Bone marrow (tissue), 2 donors: ENCODE results near the gene CES4A.
"Not testable (repeated sequence)": the region's sequence is repeated elsewhere in the genome, so short reads cannot be mapped to it uniquely, and the experiment has no call there.

Experiments
- DNase-seq, 2 donors: peaks; one replicate each; lab custom pipeline; 2025; lab: John Stamatoyannopoulos, UW

The CES4A gene

DNA sequence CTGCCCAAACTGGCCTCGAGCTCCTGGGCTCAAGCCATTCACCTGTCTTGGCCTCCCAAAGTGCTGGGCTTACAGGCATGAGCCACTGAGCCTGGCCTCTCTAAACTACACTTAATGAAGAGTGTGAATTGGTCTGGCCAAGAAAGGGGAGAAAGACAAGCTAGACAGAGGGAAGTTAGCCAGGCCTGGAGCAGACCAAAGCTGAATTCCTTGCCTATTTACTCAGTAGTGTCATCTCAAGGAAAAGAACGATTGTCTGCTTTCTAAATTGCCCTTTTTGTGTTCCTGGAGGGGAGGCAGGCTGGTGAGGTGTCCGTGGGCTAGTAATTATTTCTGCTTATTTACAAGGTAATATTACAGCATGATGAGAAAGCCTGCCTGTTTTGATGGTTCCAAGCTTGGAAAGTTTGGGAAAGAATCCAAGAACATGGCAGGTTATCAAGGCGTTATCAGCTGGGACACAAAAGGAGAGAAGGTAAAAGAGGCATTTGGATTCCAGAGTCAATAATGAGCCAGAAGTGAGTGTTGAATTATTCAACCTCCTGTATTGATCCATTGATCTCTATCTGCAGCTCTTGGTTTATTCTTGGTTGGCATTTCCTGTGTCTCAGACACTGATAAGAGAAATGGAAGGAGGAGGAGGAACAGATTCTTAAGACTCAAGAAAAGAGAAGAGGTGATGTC is 34.3 kb downstream of the CES4A start:
- no peak for DNase-seq

GRCh38 chr16:67023689-67024088 is 35.3 kb downstream of the CES4A start:
- DNase-seq, result no peak

- no peak for DNase-seq
Observed at GRCh38 chr16:67024384-67025209, 36.2 kb downstream of the CES4A start.

- DNase-seq, result no peak
Observed at GRCh38 chr16:67025210-67025550, 36.8 kb downstream of the CES4A start.

DNA sequence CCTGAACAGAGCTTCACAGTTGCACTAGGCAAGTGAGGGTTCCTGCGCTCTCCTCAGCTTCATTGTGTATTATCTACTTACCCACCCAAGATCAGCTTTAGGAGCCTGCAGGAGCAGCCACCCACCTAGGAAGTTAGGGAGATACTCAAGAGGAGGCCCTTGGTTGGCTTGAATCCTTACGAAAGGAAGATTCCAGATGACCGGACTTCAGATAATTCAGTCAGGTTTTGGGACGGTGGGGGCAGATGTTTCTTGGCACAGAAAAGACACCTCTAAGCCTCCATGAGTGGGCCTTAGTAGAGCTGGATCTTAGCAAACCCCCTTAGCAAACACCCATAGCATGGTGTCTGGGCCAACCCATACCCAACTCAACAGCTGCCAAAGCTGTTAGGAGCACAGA is 38.2 kb downstream of the CES4A start:
- no peak for DNase-seq

DNA sequence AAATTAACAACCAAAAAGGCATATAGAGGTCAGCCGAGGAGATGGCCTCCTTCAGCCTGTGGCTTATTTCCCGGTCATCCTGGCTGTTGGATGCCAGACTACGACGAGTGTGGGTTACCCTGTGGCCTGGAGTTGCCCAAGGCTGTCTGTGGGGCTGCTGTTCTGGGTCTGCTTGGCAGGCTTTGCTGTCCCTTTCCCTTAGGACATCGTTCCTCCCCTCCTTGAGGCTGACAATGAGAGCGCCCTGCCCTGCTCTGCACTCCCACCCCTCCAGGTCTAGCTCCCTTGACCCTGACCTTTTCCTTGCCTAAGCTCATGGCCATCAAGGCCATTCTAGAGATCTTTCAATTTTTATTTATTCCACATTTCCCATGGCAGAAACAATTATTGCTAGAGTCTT is 38.7 kb downstream of the CES4A start:
- DNase-seq, result no peak

GRCh38 chr16:67028167-67028695 is 39.8 kb downstream of the CES4A start:
- no peak for DNase-seq

GRCh38 chr16:67028696-67029253 is 40.4 kb downstream of the CES4A start, which contains the start of gene CBFB:
CBFB (plus strand) TSS chr16:67029149; CDS start chr16:67029408, 259 bp downstream.
- DNase-seq, result peak; percentile 82 to 86

DNA sequence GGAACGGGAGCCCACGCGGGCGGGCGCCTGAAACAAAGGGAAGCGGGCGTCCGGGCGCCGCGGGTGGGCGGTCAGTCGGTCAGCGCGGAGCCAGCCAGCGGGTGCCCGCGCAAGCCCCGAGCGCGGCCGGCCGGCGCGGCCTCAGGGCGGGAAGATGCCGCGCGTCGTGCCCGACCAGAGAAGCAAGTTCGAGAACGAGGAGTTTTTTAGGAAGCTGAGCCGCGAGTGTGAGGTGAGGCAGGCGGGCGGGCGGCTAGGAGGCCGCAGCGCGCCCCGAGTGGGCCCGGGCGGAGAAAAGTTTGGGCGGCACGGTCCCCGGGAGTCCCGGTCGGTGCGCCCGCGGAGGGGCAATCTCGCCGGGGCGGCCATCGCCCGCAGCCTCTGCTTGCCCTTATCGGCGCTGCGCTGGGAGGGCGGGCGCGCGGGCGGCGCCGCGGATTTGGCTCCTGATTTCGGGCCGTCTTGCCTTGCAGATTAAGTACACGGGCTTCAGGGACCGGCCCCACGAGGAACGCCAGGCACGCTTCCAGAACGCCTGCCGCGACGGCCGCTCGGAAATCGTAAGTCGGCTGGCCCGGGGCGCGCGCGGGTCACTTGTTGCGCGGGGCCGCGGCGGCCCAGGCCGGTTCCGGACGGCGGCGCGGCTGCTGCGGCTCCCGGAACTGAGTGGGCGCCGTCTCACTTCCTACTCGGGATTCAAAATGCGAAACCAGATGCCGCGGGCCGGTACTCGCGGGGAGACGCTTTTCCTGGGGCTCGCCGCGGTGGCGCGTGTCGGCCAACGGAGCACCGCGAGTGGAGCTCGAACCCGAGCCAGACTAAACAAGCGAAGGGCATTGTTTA is 41.1 kb downstream of the CES4A start:
- peak; percentile 5 to 71 for DNase-seq

DNA sequence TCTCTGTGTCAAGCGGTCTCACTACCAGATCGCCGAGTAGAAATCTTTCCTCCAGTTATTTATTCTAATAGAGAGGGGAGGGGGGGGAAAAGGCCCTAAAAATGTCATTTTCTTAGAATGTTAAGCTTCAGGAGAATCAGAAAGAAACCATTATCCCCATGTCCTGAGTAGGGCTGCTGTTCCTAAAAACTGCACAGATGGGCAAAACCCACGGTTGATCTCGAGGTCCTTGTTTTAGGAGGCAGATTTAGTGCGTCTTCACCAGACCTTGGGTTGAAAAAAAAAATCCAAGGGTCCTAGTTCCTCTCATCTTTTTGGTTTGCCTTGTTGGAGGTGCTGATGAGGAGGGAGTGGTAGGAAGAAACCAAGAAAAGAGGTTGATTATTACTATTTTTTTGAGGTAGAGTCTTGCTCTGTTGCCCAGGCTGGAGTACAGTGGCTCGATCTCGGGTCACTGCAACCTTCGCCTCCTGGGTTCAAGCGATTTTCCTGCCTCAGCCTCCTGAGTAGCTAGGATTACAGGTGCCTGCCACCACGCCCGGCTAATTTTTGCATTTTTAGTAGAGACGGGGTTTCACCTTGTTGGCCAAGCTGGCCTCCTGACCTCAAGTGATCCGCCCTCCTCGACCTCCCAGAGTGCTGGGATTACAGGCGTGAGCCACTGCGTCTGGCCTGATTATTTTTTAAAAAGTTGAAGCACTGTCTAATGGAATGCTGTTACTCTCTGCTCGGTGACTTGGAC is 42.0 kb downstream of the CES4A start:
- no peak for DNase-seq

DNA sequence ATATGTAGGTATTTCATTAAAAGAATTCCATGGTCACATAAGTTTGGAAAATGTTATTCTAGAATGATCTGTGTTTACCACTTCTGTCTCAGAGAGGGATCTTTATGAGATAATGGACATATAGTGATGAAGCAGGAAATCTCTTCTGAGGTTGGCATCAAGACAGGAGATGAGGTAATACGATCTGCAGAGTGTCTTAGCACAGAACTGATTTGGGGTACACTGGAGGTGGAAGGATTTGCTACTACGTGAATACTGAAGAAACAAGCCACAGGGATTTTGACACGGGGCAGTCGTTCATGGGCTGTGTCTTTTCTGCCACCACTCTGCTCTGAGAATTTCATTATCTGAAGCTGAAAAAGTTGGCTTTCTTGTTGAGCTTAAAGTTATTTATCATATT is 46.1 kb downstream of the CES4A start:
- DNase-seq, result no peak

GRCh38 chr16:67035364-67035763 is 47.0 kb downstream of the CES4A start:
- DNase-seq, result no peak

GRCh38 chr16:67036323-67036741 is 47.9 kb downstream of the CES4A start:
- no peak for DNase-seq

DNA sequence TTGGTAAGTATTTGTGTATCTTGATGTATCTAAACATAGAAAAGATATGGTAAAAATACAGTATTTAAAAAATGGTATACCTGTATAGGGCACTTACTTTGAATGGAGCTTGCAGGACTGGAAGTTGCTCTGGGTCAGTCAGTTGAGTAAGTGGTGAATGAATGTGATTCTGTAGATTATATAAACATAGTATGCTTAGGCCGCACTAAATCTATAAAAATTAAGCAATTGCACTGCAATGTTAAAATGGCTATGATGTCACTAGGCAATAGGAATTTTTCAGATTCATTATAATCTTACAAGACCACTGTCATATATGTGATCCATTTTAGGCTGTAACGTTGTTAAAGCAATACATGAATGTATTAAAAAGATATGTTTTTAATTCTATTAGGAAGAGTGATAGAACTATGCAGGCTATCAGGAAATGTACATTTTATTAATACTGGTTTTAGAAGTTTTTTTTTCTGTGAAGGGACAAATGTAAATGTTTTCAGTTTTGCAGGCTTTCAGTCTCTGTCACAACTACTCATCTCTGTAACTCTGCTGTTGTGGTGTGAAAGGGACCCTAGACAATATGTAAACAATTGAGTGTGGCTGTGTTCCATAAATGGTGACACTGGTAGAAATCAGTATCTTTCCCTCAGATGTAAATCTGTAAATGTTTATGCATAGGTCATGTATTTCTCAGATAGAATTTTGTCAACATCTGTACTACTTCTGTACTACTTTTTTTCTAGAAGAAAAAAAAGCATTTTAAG is 51.1 kb downstream of the CES4A start:
- no peak for DNase-seq

DNA sequence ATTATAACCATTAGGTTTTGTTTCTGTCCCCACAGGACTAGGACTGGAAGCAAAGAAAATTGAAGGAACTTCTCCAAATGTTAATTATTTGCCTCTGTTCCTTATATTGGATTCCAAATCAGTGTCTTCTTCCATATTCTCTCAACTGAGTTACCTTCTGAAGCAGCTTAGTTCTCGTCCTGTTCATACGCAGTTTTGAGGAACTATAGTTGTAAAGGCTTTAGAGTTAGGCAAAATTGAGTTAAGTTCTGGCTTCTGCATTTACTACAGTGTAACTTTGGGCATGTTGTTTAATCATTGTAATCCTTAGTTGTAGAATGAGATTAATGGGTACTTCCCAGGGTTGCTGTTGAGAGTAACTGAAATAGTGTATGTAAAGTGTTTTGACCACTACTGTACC is 51.8 kb downstream of the CES4A start:
- no peak for DNase-seq

- no peak for DNase-seq
Observed at GRCh38 chr16:67040906-67041305, 52.5 kb downstream of the CES4A start.

DNA sequence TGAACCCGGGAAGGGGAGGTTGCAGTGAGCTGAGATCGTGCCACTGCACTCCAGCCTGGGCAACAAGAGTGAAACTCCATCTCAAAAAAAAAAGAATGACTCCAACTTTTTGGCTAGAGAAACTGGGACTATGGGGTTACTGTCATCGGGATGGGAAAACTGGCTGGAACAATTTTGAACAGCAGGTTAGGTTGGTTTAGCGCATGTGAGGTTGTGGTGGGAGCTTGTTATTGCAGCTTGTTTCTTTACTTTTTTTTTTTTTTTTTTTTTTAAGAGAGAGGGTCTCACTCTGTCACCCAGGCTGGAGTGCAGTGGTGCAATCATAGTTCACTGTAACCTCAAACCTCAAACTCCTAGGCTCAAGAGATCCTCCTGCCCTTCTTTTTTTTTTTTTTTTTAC is 53.1 kb downstream of the CES4A start:
- DNase-seq, result not testable (repeated sequence)

DNA sequence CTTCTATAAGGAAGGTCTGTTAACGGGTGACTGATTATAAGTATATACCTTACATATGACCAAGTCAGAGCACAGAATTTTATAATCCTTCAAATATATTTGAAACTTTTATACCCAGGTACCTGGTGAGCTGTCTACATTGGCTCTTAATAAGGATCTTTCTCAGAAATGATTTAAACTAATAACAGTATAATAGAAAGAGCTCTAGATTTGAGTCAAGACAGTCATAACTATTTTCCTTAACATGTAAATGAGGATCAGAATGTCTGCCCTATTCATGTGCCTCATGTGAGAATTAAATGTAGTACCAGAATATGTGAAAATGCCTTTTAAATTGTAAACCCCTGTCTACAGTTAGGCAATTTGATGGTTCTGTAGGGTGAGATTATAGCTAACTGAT is 55.0 kb downstream of the CES4A start:
- no peak for DNase-seq

- DNase-seq, result no peak
Observed at GRCh38 chr16:67050796-67051195, 62.4 kb downstream of the CES4A start.

DNA sequence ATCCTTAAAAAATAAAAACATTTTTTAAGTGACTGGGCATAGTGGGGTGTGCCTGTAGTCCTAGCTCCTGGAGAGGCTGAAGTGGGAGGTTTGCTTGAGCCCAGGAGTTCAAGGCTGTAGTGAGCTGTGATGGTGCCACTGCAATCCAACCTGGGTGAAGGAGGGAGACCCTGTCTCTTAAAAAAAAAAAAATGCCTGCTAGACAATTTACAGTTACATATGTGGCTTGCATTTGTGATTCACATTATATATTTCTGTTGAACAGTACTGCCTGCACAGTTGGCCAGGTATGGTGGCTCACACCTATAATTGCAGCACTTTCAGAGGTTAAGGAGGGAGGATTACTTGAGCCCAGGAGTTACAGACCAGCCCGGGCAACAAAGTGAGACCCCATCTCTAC is 64.0 kb downstream of the CES4A start:
- DNase-seq, result no peak
